ENCODE data around the gene SOX18. TPM values are rescaled to one million over a fixed set of nuclear protein-coding genes. Genes with fewer than 3 reads are reported as not detected.

Gene SOX18
- total and polyA plus RNA-seq, 2 of the 13 experiments (the other 11 are each of a cell fraction or from before 2014, with no cell fraction given), result 1.6 to 1.9 TPM

DNA sequence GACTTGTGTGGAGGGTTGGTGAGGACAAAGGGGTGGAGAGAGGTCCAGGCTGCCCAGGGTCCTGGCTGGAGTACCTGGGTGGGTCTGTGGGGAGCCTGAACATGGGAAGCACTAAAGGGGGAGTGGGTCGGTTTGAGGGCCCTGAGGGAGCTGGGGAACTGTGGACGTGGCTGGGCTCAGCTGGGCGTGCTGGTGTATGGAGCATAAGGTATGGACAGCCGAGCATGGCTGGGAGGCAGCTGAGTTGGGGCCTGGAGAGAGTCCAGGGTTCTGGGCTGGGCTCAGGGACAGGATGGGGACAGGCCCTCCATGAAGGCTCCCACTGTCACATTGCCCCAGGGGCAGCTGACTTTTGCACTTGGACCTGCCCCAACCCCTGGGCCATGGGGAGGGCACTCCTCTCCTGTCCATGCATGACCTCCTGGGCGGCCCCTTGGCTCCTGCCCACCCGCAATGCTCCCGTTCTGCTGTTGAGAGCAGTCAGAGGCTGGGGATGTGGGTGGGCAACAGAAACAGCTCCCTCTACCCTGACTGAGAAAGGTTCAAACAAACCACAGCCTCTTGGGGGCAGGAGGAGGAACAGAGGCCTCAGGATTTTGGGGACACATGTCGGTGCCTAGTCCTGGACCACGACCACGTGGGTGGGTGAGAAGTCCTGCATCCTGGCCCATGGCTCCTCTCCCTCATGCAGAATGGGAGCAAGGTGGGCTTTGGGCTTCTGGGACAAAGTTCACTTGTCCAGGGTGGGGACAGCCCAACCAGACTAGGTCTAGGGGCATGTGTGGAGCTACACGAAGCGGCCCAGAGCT lies 9.0 kb downstream of the SOX18 start (continued):
- TF ChIP-seq, protein P1, sequence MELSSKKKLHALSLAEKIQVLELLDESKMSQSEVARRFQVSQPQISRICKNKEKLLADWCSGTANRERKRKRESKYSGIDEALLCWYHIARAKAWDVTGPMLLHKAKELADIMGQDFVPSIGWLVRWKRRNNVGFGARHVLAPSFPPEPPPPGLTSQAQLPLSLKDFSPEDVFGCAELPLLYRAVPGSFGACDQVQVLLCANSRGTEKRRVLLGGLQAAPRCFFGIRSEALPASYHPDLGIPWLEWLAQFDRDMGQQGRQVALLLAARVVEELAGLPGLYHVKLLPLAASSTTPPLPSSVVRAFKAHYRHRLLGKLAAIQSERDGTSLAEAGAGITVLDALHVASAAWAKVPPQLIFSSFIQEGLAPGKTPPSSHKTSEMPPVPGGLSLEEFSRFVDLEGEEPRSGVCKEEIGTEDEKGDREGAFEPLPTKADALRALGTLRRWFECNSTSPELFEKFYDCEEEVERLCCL (CRISPR knock-in tag; IDR thresholded peaks at IDR 0.05; ENCODE audit: borderline replicate concordance), result no peak
- no peak for TF ChIP-seq ZNF75D (CRISPR knock-in tag; IDR thresholded peaks at IDR 0.05; ENCODE audit: borderline replicate concordance)
- TF ChIP-seq, protein P2, sequence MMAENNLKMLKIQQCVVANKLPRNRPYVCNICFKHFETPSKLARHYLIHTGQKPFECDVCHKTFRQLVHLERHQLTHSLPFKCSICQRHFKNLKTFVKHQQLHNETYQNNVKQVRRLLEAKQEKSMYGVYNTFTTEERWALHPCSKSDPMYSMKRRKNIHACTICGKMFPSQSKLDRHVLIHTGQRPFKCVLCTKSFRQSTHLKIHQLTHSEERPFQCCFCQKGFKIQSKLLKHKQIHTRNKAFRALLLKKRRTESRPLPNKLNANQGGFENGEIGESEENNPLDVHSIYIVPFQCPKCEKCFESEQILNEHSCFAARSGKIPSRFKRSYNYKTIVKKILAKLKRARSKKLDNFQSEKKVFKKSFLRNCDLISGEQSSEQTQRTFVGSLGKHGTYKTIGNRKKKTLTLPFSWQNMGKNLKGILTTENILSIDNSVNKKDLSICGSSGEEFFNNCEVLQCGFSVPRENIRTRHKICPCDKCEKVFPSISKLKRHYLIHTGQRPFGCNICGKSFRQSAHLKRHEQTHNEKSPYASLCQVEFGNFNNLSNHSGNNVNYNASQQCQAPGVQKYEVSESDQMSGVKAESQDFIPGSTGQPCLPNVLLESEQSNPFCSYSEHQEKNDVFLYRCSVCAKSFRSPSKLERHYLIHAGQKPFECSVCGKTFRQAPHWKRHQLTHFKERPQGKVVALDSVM (CRISPR knock-in tag; IDR thresholded peaks at IDR 0.05), result no peak
- no peak for TF ChIP-seq TP53 (CRISPR knock-in tag; conservative IDR thresholded peaks at IDR 0.05)
- no peak for TF ChIP-seq ZNF251 (CRISPR knock-in tag; IDR thresholded peaks at IDR 0.05)
- no peak for TF ChIP-seq TFDP2 (CRISPR knock-in tag; IDR thresholded peaks at IDR 0.05)
- no peak; the same call in 1 of the 2 replicates for TF ChIP-seq NFIC (IDR thresholded peaks at IDR 0.05; ENCODE audit: low read length)
- TF ChIP-seq SALL1 (CRISPR knock-in tag; IDR thresholded peaks at IDR 0.05), result peak; percentile 26; the same call in 1 of the 2 replicates
- TF ChIP-seq TEAD3 (CRISPR knock-in tag; optimal IDR thresholded peaks at IDR 0.05; ENCODE audit: borderline replicate concordance), result peak; percentile 32
- TF ChIP-seq FOXC1 (CRISPR knock-in tag; IDR thresholded peaks at IDR 0.05; ENCODE audit: borderline replicate concordance), result no peak; the same call in 1 of the 2 replicates
- peak; percentile 63 for TF ChIP-seq KDM2A (CRISPR knock-in tag; IDR thresholded peaks at IDR 0.05; ENCODE audit: borderline replicate concordance, low read depth)
- 0 out of 2 replicates have a peak, but pooled peaks have one; percentile 2 for TF ChIP-seq CEBPG (CRISPR knock-in tag; IDR thresholded peaks at IDR 0.05)
- TF ChIP-seq ZNF607 (CRISPR knock-in tag; IDR thresholded peaks at IDR 0.05; ENCODE audit: borderline replicate concordance), result no peak; the same call in 1 of the 2 replicates
- TF ChIP-seq ZNF709 (CRISPR knock-in tag; IDR thresholded peaks at IDR 0.05), result no peak
- TF ChIP-seq SCMH1 (CRISPR knock-in tag; IDR thresholded peaks at IDR 0.05; ENCODE audit: borderline replicate concordance), result no peak
- TF ChIP-seq SSRP1 (CRISPR knock-in tag; IDR thresholded peaks at IDR 0.05), result peak; percentile 12; the same call in 1 of the 2 replicates
- peak; percentile 70; the same call in 1 of the 2 replicates for TF ChIP-seq ZNF749 (CRISPR knock-in tag; IDR thresholded peaks at IDR 0.05; ENCODE audit: borderline replicate concordance)
- TF ChIP-seq AHR (CRISPR knock-in tag; IDR thresholded peaks at IDR 0.05), result no peak; the same call in 1 of the 2 replicates
- TF ChIP-seq TERF1 (CRISPR knock-in tag; IDR thresholded peaks at IDR 0.05), result peak; percentile 81; the same call in 1 of the 2 replicates
- TF ChIP-seq HNF1B (CRISPR knock-in tag; IDR thresholded peaks at IDR 0.05), result no peak
- TF ChIP-seq SIN3A (IDR thresholded peaks at IDR 0.05; ENCODE audit: borderline replicate concordance, low read depth, low read length), result peak; percentile 24; the same call in 1 of the 2 replicates
- peak; percentile 33; the same call in 1 of the 2 replicates for TF ChIP-seq ZNF263 (CRISPR knock-in tag; IDR thresholded peaks at IDR 0.05)

Measured in HepG2 (cell line).